DOHH2 (cell line): ENCODE measurements around the gene CADPS2.

ENCODE experiments used
- H3F3A ChIP-seq: fragments of 200-600 bp; sonication (generic), shearing (Covaris generic); 2 replicates; pipeline ENCODE4 v1.6.0; 2016; ENCODE audit warnings: antibody characterized with exemption, mild to moderate bottlenecking; ENCODE audit not compliant: control insufficient read depth, insufficient read depth
- H3K27ac ChIP-seq: fragments of 200-600 bp; sonication (generic); 2 replicates; pipeline ENCODE4 v1.5.1; 2014; ENCODE audit warnings: low read depth, mild to moderate bottlenecking, low read length, moderate library complexity
- H3K27me3 ChIP-seq: fragments of 200-600 bp; sonication (generic); 2 replicates; pipeline ENCODE4 v1.6.1; 2014; ENCODE audit warnings: mild to moderate bottlenecking, low read length, mixed read lengths; ENCODE audit not compliant: control insufficient read depth
- H3K36me3 ChIP-seq: fragments of 200-600 bp; sonication (generic); 2 replicates; pipeline ENCODE4 v1.6.1; 2014; ENCODE audit warnings: mild to moderate bottlenecking, low read length, moderate library complexity, mixed read lengths; ENCODE audit not compliant: control insufficient read depth
- H3K4me1 ChIP-seq: fragments of 200-600 bp; sonication (generic); 2 replicates; pipeline ENCODE4 v1.6.1; 2014; ENCODE audit warnings: mild to moderate bottlenecking, low read length, mixed read lengths; ENCODE audit not compliant: control insufficient read depth
- H3K4me2 ChIP-seq: fragments of 200-600 bp; sonication (generic); 2 replicates; pipeline ENCODE4 v1.6.0; 2014; ENCODE audit warnings: mild to moderate bottlenecking, low read length, moderate library complexity
- H3K4me3 ChIP-seq: fragments of 200-600 bp; sonication (generic); 2 replicates; pipeline ENCODE4 v1.5.1; 2014; ENCODE audit warnings: mild to moderate bottlenecking, low read length, mixed read lengths
- H3K79me2 ChIP-seq: fragments of 200-600 bp; sonication (generic); 2 replicates; pipeline ENCODE4 v1.6.1; 2014; ENCODE audit warnings: mild to moderate bottlenecking, low read length, mixed read lengths; ENCODE audit not compliant: control insufficient read depth
- H3K9me2 ChIP-seq: fragments of 200-600 bp; sonication (generic); replicated peaks from 2 replicates; pipeline ENCODE4 v1.6.1; 2014; ENCODE audit warnings: mild to moderate bottlenecking, low read length, mixed read lengths; ENCODE audit not compliant: control insufficient read depth
- H3K9me3 ChIP-seq: fragments of 200-600 bp; sonication (generic); 2 replicates; pipeline ENCODE4 v1.6.1; 2014; ENCODE audit warnings: antibody characterized with exemption, low read length, mixed read lengths; ENCODE audit not compliant: control insufficient read depth, insufficient read depth
- H4K20me1 ChIP-seq: fragments of 200-600 bp; sonication (generic); 2 replicates; pipeline ENCODE4 v1.6.0; 2014; ENCODE audit warnings: low read depth, mild to moderate bottlenecking, antibody characterized with exemption, low read length, moderate library complexity; ENCODE audit not compliant: control insufficient read depth, insufficient read depth
- CTCF ChIP-seq: fragments of 200-600 bp; sonication (generic); IDR thresholded peaks from one replicate; pipeline ENCODE4 v1.5.1; 2014; ENCODE audit warnings: antibody characterized with exemption, mild to moderate bottlenecking, low read depth, low read length; ENCODE audit not compliant: poor library complexity, severe bottlenecking
- EZH2phosphoT487 ChIP-seq: fragments of 200-600 bp; sonication (generic); IDR thresholded peaks from 2 replicates; pipeline ENCODE4 v1.6.1; 2017; ENCODE audit warnings: borderline replicate concordance, mild to moderate bottlenecking, antibody characterized with exemption, low read length, moderate library complexity, mixed read lengths

Gene CADPS2

GRCh38 chr7:122354656-122355055 is 531.6 kb downstream of the CADPS2 start:
- Histone ChIP-seq H3K4me3 (no peak overlapping the region), H3K79me2 (no peaks in the 10 kb centered on the region), H3K27ac (no peak overlapping the region), H3K9me2 (no peaks in the 10 kb centered on the region), H3K4me1 (no peaks in the 10 kb centered on the region), H3K36me3 (no peaks in the 10 kb centered on the region), H3K9me3 (no peaks in the 10 kb centered on the region), H3K4me2 (no peak overlapping the region), H3K27me3 (no peaks in the 10 kb centered on the region), H4K20me1 (no peaks in the 10 kb centered on the region), H3F3A (no peaks in the 10 kb centered on the region)
- TF ChIP-seq CTCF (no peak), EZH2phosphoT487 (no peak)

- Histone ChIP-seq H3K9me3 (no peaks in the 10 kb centered on the region), H3K36me3 (no peaks in the 10 kb centered on the region), H3K27ac (no peak overlapping the region), H4K20me1 (no peaks in the 10 kb centered on the region), H3K79me2 (no peaks in the 10 kb centered on the region), H3K4me1 (no peaks in the 10 kb centered on the region), H3K4me2 (no peak overlapping the region), H3K27me3 (no peaks in the 10 kb centered on the region), H3K4me3 (no peak overlapping the region), H3F3A (no peaks in the 10 kb centered on the region), H3K9me2 (no peaks in the 10 kb centered on the region)
- TF ChIP-seq EZH2phosphoT487 = no peak
Observed at GRCh38 chr7:122352454-122352853, 533.8 kb downstream of the CADPS2 start.

GRCh38 chr7:122350701-122351100 is 535.6 kb downstream of the CADPS2 start:
- no peak overlapping the region for H3K27ac ChIP-seq
- no peaks in the 10 kb centered on the region for H3F3A ChIP-seq
- no peak overlapping the region for H3K4me3 ChIP-seq
- TF ChIP-seq CTCF (no peak), EZH2phosphoT487 (no peak)
- H3K9me3 ChIP-seq = no peaks in the 10 kb centered on the region
- H3K4me1 ChIP-seq = no peaks in the 10 kb centered on the region
- H3K79me2 ChIP-seq = no peaks in the 10 kb centered on the region
- H3K9me2 ChIP-seq = no peaks in the 10 kb centered on the region
- no peaks in the 10 kb centered on the region for H3K36me3 ChIP-seq
- no peaks in the 10 kb centered on the region for H4K20me1 ChIP-seq
- H3K4me2 ChIP-seq = no peak overlapping the region
- no peaks in the 10 kb centered on the region for H3K27me3 ChIP-seq

GRCh38 chr7:122344303-122344620 is 542.0 kb downstream of the CADPS2 start:
- Histone ChIP-seq H3K36me3 (no peaks in the 10 kb centered on the region), H3K4me2 (no peak overlapping the region), H3K27ac (no peak overlapping the region), H3K9me2 (no peaks in the 10 kb centered on the region), H3K27me3 (no peaks in the 10 kb centered on the region), H3K4me3 (no peak overlapping the region), H3F3A (no peaks in the 10 kb centered on the region), H3K79me2 (no peaks in the 10 kb centered on the region), H3K9me3 (no peaks in the 10 kb centered on the region), H3K4me1 (no peaks in the 10 kb centered on the region), H4K20me1 (no peaks in the 10 kb centered on the region)
- TF ChIP-seq EZH2phosphoT487 (no peak), CTCF (no peak)
